ENCODE results near the gene CDR2. TPM values are rescaled to one million over a fixed set of nuclear protein-coding genes. Genes with fewer than 3 reads are reported as not detected.
A peak's percentile ranks its signal among the peaks of the same experiment; 100 is the strongest.

The CDR2 gene
- total RNA-seq (2011; cell fraction: chromatin; rRNA removed; ENCODE audit: low replicate concordance): 15.8 and 27.5 TPM in 2 replicates
- 14.7 and 18.3 TPM in 2 replicates for total RNA-seq (2011; cell fraction: nucleolus; rRNA removed)
- 14.1 and 15.6 TPM in 2 replicates for total RNA-seq (2011; cell fraction: nucleoplasm; rRNA removed)
- 18.9 and 20.5 TPM in 2 replicates for total RNA-seq (2014; rRNA removed)
- total RNA-seq (2014; rRNA removed; fragmentation: Illumina TruSeq; extraction: Trizol): 19.9 and 20.1 TPM in 2 replicates
- 18.6 and 21.9 TPM in 2 replicates for total RNA-seq (2015; rRNA removed; fragmentation: Illumina TruSeq; extraction: Trizol)
- 22.1 and 23.1 TPM in 2 replicates for total RNA-seq (2021)
- polyA plus RNA-seq (2011; rRNA removed): 25.6 and 30.3 TPM in 2 replicates
- polyA plus RNA-seq (2011; cell fraction: cytosol; rRNA removed): 12.0 and 18.5 TPM in 2 replicates
- 8.0 and 10.4 TPM in 2 replicates for polyA plus RNA-seq (2011; cell fraction: nucleus; rRNA removed)
- polyA plus RNA-seq (2012): 14.9 and 15.5 TPM in 2 replicates
- polyA plus RNA-seq (2014; fragmentation: Illumina TruSeq; extraction: Trizol): 26.3 and 27.9 TPM in 2 replicates
- polyA plus RNA-seq (2014; fragmentation: Nextera tagmentation; extraction: Ambion mirVana): 1 to 10 TPM; 4.6 to 5.3 TPM
- polyA plus RNA-seq (2014; rRNA removed): 21.7 and 23.0 TPM in 2 replicates
- 37.9 and 40.4 TPM in 2 replicates for polyA minus RNA-seq (2011; rRNA and poly(A)+ RNA removed)
- 17.8 and 20.6 TPM in 2 replicates for polyA minus RNA-seq (2011; cell fraction: cytosol; rRNA and poly(A)+ RNA removed)
- polyA minus RNA-seq (2011; cell fraction: nucleus; rRNA and poly(A)+ RNA removed): 9.7 and 11.4 TPM in 2 replicates
- Bru-seq, nascent RNA: percentile 85 among the genes with signal in this experiment
- BruChase-seq, experiment 1, labeled RNA remaining after a 2-hour chase: percentile 83 among the genes with signal in this experiment
- BruChase-seq, experiment 2, labeled RNA remaining after a 6-hour chase: percentile 83 among the genes with signal in this experiment
- long read RNA-seq, experiment 1, transcript CDR2-202 (4 exons, 711 nt): minor isoform, 23 of 254 reads
- long read RNA-seq, experiment 1, transcript CDR2-201 (5 exons, 2,702 nt): major isoform, 173 of 254 reads
- long read RNA-seq, experiment 1, partial matches to known transcripts: 15 of 254 reads
- long read RNA-seq, experiment 1, other reads (novel, unspliced or antisense): 43 of 254 reads
- long read RNA-seq, experiment 2, transcript CDR2-201 (5 exons, 2,702 nt): major isoform, 11 of 29 reads
- long read RNA-seq, experiment 2, partial matches to known transcripts: 12 of 29 reads
- long read RNA-seq, experiment 2, other reads (novel, unspliced or antisense): 5 of 29 reads
- long read RNA-seq, experiment 3, partial matches to known transcripts: 0 of 4 reads
- long read RNA-seq, experiment 3, other reads (novel, unspliced or antisense): 4 of 4 reads

- Histone ChIP-seq H3K36me3 (ENCODE audit: control insufficient read depth, insufficient read depth, low read length) (peaks cover 21% of the 10 kb centered on the region; the same call in 2 of the 3 replicates), H3K4me1 (replicated peaks in 1 of 2; ENCODE audit: control insufficient read depth in 2 of 2, insufficient read depth in 2 of 2, low read length in 2 of 2) (peaks cover 18 to 25% of the 10 kb centered on the region in 2 experiments; a peak in 4 of 5 replicates), H3K9me1 (ENCODE audit: control insufficient read depth, insufficient read depth, low read length) (no peaks in the 10 kb centered on the region), H3K27ac (ENCODE audit: extremely low read depth, low read depth, low read length) (peak within 1 kb of the TSS; percentile 80), H3K9me3 (replicated peaks; ENCODE audit: control insufficient read depth, insufficient read depth, low read depth, low read length) (no peaks in the 10 kb centered on the region), H3K79me2 (ENCODE audit: control insufficient read depth, insufficient read depth, low read length) (peaks cover 46% of the 10 kb centered on the region), H3K9ac (ENCODE audit: insufficient read depth in 1 of 2, low read depth in 2 of 2, low read length in 2 of 2) (peak within 1 kb of the TSS; percentile 81 to 97), H4K20me1 (replicated peaks; ENCODE audit: control insufficient read depth, insufficient read depth, low read length) (no peaks in the 10 kb centered on the region), H3K27me3 (ENCODE audit: control insufficient read depth in 2 of 2, insufficient read depth in 2 of 2, low read length in 2 of 2) (no peaks in the 10 kb centered on the region), H3K4me2 (ENCODE audit: insufficient read depth, low read length) (peak within 1 kb of the TSS; percentile 92), H3K4me3 (peak within 1 kb of the TSS; percentile 86), H2AFZ (ENCODE audit: low read depth, low read length) (peak within 1 kb of the TSS; percentile 83)
- FAIRE-seq (peak; percentile 87), DNase-seq (ENCODE audit: extremely low read depth in 1 of 4, low spot score in 3 of 4) (peak; percentile 98 to 100 (median 100)), ATAC-seq (peak; percentile 96)
- POLR2A ChIA-PET: interaction anchor here (0.5 to 1.4 kb wide), 4 partner anchors 10 to 1040 kb away, joined by 3 to 6 read pairs (median 5); no protein-coding TSS in a partner anchor
- in situ Hi-C loops (cut with MboI) (loop anchor here (25.0 kb wide), 1 partner anchor 462 kb away; no protein-coding TSS in a partner anchor), intact Hi-C loops (cut with micrococcal nuclease) (loop anchor here (5.0 kb wide), 1 partner anchor 177 kb away; no protein-coding TSS in a partner anchor)
- BruUV-seq (replicated peaks): no TSS peak
- CTCF ChIA-PET (ENCODE audit: low intra/inter-chr PET ratio): no interaction called here
- WGBS (ENCODE audit: insufficient coverage, low coverage, missing lambda C conversion rate): 1% methylated on average over 88 of the region's 96 CpGs
- TF ChIP-seq ZNF518B (CRISPR knock-in tag; IDR thresholded peaks at IDR 0.05) (no peak), ATF2 (CRISPR knock-in tag; IDR thresholded peaks at IDR 0.05) (no peak), CLOCK (CRISPR knock-in tag; IDR thresholded peaks at IDR 0.05; ENCODE audit: borderline replicate concordance) (no peak), HNRNPL (IDR thresholded peaks at IDR 0.05; ENCODE audit: low read depth, low read length) (0 out of 2 replicates have a peak, but pooled peaks have one; percentile 62), ZNF174 (CRISPR knock-in tag; IDR thresholded peaks at IDR 0.05) (no peak), NFRKB (IDR thresholded peaks at IDR 0.05; ENCODE audit: low read depth) (no peak)
Observed at GRCh38 chr16:22374311-22375116, at the start of gene CDR2. TSS of gene CDR2 (minus strand) at chr16:22374619. CDS start at chr16:22374309, 310 bp downstream.
